SIG-M5 treated with dmso at 0.1 percent for 504 hours (cell line): ENCODE results near the gene ZNF529.

ENCODE experiments used
- DNase-seq: peaks from one replicate; lab custom pipeline; 2025; ENCODE audit not compliant: unreplicated experiment; lab: John Stamatoyannopoulos, UW

ZNF529 gene

DNA sequence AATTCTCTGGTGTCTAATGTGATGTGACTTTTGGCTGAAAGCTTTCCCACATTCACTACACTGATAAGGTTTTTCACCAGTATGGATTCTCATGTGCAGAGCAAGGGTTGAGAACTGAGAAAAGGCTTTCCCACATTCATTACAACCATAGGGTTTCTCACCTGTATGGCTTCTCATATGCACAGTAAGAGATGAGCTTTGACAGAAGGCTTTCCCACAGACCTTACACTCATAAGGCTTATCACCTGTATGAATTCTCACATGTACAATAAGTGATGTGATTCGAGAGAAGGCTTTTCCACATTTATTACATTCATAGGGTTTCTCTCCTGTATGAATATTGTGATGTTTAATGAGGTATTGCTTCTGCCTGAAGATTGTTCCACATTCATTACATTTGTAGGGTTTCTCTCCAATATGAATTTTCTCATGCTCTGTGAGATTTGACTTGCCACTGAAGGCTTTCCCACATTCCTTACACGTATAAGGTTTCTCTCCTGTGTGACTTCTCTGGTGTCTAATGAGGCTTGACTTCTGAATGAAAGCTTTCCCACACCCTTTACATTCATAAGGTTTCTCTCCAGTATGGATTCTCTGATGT, 59.0 kb downstream of the ZNF529 start:
- no peak for DNase-seq

DNA sequence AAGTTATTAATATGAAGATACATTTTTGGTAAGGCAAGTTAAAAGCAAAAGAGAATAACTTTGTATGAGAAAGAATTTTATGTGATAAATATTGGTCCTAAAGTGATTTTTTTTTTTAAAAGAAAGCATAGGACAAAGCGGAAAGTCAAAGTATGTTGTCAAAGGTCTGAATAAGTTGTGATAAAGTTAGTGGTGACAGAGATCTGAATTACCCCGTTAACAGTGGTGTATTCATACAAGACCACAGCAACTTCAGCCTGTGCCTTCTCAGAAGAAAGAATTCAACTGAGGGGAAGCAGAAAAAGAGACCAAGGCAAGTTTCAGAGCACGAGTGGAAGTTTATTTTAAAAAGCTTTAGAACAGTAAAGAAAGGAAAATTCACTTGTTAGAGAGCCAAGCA, 64.8 kb downstream of the ZNF529 start:
- DNase-seq = no peak

DNA sequence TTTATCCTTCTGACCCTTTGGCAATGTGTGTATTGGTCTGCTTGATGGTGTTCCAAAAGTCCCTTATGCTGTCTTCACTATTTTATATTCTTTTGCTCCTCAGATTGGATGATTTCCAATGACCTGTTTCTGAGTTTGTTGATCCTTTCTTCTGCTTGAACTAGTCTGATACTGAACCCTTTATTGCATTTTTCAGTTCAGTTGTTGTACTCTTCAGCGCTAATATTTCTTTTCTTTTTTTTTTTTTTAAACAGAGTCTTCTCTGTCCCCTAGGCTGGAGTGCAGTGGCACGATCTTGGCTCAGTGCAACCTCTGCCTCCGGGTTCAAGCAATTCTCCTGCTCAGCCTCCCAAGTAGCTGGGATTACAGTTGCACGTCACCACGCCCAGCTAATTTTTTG, 71.1 kb downstream of the ZNF529 start:
- DNase-seq = no peak

DNA sequence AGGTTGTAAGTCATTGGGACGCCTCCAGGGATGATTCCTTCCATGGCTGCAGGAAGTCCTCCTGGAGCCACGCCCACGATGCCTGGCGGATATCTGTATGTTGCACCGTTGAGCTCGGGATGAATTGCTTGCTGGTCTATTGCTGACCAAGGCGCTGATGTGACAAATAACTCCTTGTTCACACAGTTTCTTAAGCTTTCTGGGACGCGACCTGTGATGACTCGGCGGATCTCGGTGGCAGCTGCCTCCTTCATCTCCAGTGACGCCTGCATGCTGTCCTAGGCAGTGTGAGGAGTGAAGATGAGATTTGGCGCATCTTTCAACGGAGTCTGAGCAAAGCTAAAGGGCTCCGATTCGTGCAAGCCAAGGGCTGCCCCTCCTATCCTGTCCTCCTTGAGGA, 76.1 kb downstream of the ZNF529 start:
- DNase-seq = no peak
